Adipocyte (in vitro differentiated cells): ENCODE measurements around the gene CR1.

Experiments used
- DNase-seq: peaks from one replicate; pipeline ENCODE4 v3.0.0-alpha.2; 2015; ENCODE audit warnings: low read depth
- H3K27me3 ChIP-seq: replicated peaks from 2 replicates; pipeline ENCODE4 v1.7.0; 2013; ENCODE audit warnings: mild to moderate bottlenecking, low read length, moderate library complexity; ENCODE audit not compliant: control insufficient read depth, insufficient read depth
- H3K36me3 ChIP-seq: 2 replicates; pipeline ENCODE4 v1.7.0; 2013; ENCODE audit warnings: low read length, mild to moderate bottlenecking, moderate library complexity; ENCODE audit not compliant: control insufficient read depth, insufficient read depth, severe bottlenecking
- H3K4me1 ChIP-seq: 2 replicates; pipeline ENCODE4 v1.7.0; 2013; ENCODE audit warnings: mild to moderate bottlenecking, low read length, moderate library complexity; ENCODE audit not compliant: control insufficient read depth, insufficient read depth
- H3K4me3 ChIP-seq: 2 replicates; pipeline ENCODE4 v1.7.0; 2013; ENCODE audit warnings: mild to moderate bottlenecking, low read length, moderate library complexity
- H3K9ac ChIP-seq: 2 replicates; pipeline ENCODE4 v1.7.0; 2013; ENCODE audit warnings: mild to moderate bottlenecking, low read length, moderate library complexity
- H3K9me3 ChIP-seq: 2 replicates; pipeline ENCODE4 v1.7.0; 2013; ENCODE audit warnings: mild to moderate bottlenecking, low read length, moderate library complexity; ENCODE audit not compliant: control insufficient read depth

CR1 gene

GRCh38 chr1:207691010-207691409 lies 195.1 kb downstream of the CR1 start:
- no peak overlapping the region for H3K4me3 ChIP-seq
- H3K9me3 ChIP-seq = no peaks in the 10 kb centered on the region
- H3K36me3 ChIP-seq = no peaks in the 10 kb centered on the region
- no peaks in the 10 kb centered on the region for H3K4me1 ChIP-seq
- H3K9ac ChIP-seq = no peak overlapping the region
- DNase-seq = no peak
- H3K27me3 ChIP-seq = no peaks in the 10 kb centered on the region
